Measurements from ENCODE around the gene TEX29.

The TEX29 gene

DNA sequence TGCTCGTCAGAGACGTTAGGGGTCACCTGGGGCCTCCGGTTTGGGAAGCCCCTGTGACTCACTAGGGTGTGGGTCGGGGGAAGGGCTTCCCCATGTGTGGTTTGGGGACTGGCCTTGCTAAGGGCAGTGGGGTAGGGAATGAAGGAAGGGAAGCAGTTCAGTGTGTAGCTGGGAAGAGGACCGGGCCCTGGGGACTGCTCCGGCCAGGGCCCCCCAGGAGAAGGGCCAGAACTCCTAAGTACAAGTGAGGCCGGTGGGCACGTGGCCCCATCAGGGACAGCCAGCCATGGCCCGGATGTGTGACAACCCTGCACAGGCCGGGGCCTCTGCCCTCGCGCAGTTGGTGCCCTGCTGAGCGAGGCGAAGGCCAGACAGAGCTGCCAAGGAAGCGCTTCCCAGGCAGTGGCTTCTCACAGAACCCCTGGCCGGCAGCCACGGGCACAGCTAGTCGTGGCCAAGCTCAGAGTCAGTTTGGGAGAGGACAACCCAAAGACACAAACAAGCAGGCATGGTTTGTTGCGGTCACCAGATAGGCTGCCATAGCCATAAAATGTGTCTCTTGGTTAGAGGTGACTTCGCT lies 25.7 kb downstream of the TEX29 start:
- TF ChIP-seq, protein P1, sequence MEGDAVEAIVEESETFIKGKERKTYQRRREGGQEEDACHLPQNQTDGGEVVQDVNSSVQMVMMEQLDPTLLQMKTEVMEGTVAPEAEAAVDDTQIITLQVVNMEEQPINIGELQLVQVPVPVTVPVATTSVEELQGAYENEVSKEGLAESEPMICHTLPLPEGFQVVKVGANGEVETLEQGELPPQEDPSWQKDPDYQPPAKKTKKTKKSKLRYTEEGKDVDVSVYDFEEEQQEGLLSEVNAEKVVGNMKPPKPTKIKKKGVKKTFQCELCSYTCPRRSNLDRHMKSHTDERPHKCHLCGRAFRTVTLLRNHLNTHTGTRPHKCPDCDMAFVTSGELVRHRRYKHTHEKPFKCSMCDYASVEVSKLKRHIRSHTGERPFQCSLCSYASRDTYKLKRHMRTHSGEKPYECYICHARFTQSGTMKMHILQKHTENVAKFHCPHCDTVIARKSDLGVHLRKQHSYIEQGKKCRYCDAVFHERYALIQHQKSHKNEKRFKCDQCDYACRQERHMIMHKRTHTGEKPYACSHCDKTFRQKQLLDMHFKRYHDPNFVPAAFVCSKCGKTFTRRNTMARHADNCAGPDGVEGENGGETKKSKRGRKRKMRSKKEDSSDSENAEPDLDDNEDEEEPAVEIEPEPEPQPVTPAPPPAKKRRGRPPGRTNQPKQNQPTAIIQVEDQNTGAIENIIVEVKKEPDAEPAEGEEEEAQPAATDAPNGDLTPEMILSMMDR (IDR thresholded peaks at IDR 0.05; ENCODE audit: insufficient read depth, low read depth, low read length, missing control alignments), result no peak
- no peak for DNase-seq (ENCODE audit: low read depth)
- H3K4me3 ChIP-seq (ENCODE audit: low read length), result no peak overlapping the region

DNA sequence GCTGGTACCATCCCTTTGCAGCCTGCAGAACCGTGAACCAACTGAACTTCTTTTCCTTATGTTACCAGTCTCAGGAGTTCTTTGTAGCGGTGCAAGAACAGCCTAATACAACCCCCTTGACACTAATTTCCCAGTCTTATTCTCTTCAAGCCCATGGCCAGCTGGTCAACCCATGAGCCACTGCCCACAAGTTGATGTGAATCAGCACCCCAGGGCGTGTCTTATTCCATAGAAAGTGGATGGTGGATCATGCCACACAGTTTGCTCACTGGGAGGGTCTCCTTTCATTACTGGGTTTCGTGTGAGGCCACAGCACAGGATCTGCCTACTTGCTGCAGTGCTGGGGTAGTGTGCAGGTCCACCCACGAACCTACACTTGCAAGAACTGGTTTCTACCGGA lies 27.0 kb downstream of the TEX29 start:
- TF ChIP-seq, protein P1 (IDR thresholded peaks at IDR 0.05; ENCODE audit: insufficient read depth, low read depth, low read length, missing control alignments), result no peak
- DNase-seq (ENCODE audit: low read depth), result no peak
- H3K4me3 ChIP-seq (ENCODE audit: low read length), result no peak overlapping the region

DNA sequence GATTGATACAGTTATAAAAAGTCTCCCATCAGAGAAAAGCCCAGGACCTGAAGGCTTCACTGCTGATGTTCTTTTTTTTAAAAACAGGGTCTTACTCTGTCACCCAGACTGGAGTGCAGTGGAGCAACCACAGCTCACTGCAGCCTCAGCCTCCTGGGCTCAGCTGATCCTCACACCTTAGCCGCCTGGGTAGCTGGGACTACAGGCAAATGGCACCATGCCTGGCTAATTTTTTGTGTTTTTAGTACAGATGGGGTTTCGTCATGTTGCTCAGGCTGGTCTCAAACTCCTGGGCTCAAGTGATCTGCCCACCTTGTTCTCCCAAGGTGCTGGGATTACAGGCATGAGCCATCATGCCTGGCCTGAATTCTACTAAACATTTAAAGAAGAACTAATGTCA lies 33.1 kb downstream of the TEX29 start:
- TF ChIP-seq, protein P1 (IDR thresholded peaks at IDR 0.05; ENCODE audit: insufficient read depth, low read depth, low read length, missing control alignments), result no peak
- no peak overlapping the region for H3K4me3 ChIP-seq (ENCODE audit: low read length)
- no peak for DNase-seq (ENCODE audit: low read depth)

DNA sequence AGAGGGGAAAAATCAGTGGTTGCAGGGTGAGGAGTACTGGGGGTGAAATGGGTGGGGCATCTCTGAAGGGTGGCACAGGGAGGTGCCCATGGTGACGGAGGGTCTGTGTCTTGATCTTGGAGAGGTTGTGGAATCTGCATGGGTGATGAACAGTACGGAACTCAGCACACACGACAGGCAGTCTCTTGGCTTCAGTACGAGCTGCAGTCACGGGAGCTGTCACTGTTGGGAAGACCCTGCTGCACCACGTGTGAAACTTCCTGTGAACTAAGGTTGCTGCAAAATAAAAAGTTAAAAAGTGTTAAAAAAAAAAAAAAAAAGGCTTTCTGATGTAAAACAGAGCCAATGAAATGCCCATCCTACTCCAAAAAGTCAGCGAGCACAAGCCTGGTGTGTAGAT lies 34.3 kb downstream of the TEX29 start:
- TF ChIP-seq, protein P1 (IDR thresholded peaks at IDR 0.05; ENCODE audit: insufficient read depth, low read depth, low read length, missing control alignments), result no peak
- no peak for DNase-seq (ENCODE audit: low read depth)
- H3K4me3 ChIP-seq (ENCODE audit: low read length), result no peak overlapping the region

DNA sequence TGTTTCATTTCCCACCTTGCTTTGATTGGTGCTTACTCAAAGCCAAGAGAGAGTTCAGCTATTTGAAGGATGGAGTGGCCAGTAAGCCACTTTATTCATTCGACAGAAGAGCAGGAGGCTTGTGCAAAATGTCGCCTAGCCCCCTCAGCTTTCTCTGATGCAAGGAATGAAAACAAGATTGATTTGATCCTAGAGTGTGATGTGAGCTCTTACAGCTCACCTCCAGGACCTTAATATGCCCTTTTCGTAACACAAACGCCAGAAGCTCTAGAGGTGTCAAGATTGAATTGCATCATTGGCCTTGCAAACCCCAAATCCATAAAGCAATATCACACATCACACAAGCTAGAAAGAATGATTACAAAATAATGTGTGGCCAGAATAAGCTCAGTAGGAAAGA lies 36.4 kb downstream of the TEX29 start:
- no peak for DNase-seq (ENCODE audit: low read depth)

DNA sequence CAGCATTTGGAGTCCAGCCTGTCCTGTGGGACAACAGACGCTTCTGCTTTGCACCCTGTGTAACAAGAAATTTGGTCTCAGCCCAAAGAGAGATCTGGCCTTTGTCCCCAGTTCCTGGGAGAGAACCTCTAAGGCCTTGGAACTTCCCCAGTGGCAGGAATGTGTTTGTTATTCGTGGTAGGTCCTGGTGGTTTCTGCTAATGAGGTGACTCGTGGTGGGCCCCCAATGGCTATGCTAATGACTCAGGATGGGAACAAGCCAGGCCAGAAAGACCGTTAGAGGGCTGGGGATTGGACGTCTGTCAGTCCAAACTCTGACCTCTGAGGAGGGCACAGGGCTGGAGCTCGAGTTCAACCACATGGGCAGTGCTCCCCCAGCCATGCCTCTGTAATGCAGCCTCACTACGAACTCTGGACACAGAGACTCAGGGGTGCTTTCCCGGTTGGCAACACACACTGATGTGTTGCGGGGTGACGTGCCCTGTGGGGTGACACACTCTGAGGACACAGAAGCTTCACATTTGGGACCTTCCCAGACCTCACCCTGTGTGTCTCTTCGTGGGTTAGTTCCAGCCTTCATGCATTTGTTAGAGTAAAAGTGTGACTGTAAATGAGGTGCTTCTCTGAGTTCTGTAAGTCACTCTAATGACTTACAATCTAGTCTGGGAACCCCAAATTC lies 38.9 kb downstream of the TEX29 start:
- no peak overlapping the region for H3K4me3 ChIP-seq (ENCODE audit: low read length)
- DNase-seq (ENCODE audit: low read depth), result no peak
- TF ChIP-seq, protein P1 (IDR thresholded peaks at IDR 0.05; ENCODE audit: insufficient read depth, low read depth, low read length, missing control alignments), result no peak

More for the DNA sequence above, 36.4 kb downstream of the TEX29 start:
- TF ChIP-seq, protein P1 (IDR thresholded peaks at IDR 0.05; ENCODE audit: insufficient read depth, low read depth, low read length, missing control alignments), result no peak
- no peak overlapping the region for H3K4me3 ChIP-seq (ENCODE audit: low read length)

DNA sequence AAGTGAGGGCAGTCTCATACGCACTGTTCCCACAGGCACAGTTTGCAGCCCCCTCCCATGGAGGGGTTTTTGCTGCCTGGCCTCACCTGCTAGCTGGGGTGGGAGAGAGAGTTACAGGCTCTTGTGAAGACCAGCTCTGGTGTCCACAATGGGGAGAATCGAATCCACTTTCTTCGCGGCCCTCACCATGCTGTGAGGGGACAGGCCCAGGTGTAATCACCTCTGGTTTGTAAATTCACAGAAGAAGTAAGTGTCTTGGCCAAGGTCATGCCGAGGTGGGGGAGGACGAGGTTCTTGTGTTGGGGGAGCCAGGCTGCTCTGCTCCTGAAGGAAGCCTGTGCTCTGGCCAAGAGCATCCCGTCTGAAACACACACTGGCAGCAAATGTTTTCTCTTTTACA lies 39.5 kb downstream of the TEX29 start:
- no peak overlapping the region for H3K4me3 ChIP-seq (ENCODE audit: low read length)
- DNase-seq (ENCODE audit: low read depth), result no peak
- TF ChIP-seq, protein P1 (IDR thresholded peaks at IDR 0.05; ENCODE audit: insufficient read depth, low read depth, low read length, missing control alignments), result no peak
